GM23248 (cell line): ENCODE measurements around the gene HHIPL1.

ENCODE experiments used
- EZH2 ChIP-seq: fragments of 200-600 bp; sonication (generic); IDR thresholded peaks from 2 replicates; pipeline ENCODE4 v1.6.1; 2018; ENCODE audit warnings: antibody characterized with exemption, mild to moderate bottlenecking; ENCODE audit not compliant: insufficient read depth, poor library complexity, severe bottlenecking
- EZH2phosphoT487 ChIP-seq: fragments of 200-600 bp; sonication (generic); IDR thresholded peaks from 2 replicates; pipeline ENCODE4 v1.6.1; 2018; ENCODE audit warnings: antibody characterized with exemption, moderate library complexity, mild to moderate bottlenecking, low read depth; ENCODE audit not compliant: insufficient read depth

DNA sequence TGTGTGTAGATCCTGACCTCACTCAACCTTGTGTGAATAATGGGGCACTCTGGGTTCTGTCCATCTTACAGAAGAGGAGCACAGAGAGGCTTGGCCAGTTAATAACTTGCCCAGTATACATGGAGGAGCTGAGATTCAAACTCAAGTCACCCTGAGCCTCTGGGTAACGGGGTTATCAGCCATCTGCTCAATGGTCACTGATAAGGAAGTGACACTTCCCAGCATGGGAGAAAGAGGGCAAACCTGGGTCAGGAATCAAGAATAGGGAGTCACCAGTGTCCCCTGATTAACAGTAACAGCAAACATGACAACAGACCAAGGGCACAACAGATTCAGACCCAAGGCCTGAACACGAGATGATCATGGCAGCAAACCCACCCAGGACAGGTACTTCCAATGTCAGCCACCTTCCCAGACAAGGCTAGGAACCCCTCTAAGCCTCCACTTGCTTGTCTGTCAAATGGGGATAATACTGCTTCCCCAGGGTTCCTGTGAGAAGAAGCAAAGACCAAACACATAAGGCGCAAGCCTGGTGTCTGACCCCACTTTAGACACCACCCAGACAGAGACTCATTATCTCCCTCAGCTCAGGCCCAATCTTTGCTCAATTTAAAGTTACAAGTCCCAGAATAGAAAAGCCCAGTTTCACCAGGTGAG is 44.6 kb upstream of the HHIPL1 start:
- TF ChIP-seq EZH2 (no peak), EZH2phosphoT487 (no peak)
